Measurements from ENCODE around the gene POLR3A. TPM values are rescaled to one million over a fixed set of nuclear protein-coding genes. Genes with fewer than 3 reads are reported as not detected.

The POLR3A gene
- total RNA-seq, 6 experiments from 2014 or later: 5.5 to 8.5 (median 6.4) TPM

DNA sequence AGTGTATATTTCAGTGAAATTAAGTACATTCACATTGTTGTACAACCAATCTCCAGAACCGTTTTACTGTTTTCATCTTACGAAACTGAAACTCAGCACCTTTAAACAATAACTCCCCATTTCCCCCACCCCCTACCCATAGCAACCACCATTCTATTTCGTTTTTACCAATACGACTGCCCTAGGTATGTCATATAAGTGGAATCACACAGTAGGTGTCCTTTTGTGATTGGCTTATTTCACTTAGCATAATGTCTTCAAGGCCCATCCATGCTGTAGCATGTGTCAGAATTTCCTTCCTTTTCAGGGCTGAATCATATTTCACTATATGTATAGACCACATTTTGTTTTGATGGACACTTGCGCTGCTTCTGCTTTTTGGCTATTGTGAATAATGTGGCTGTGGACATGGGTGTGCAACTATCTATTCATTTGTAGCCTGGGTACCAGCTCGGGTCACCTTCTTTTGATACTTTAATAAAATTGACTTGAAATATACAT is 68.4 kb downstream of the POLR3A start:
- no peak for ATAC-seq
- WGBS (ENCODE audit: insufficient coverage, low coverage, low lambda C conversion rate, missing lambda C conversion rate): 87% methylated on average over 6 of the region's 6 CpGs
- no peak for TF ChIP-seq CTCF (IDR thresholded peaks at IDR 0.05)
- no peak for TF ChIP-seq POLR2A (IDR thresholded peaks at IDR 0.05)

GRCh38 chr10:77959887-77960455 is 69.3 kb downstream of the POLR3A start:
- no peak for ATAC-seq
- intact Hi-C loops (cut with DNase I): no loop called here
- TF ChIP-seq POLR2A (IDR thresholded peaks at IDR 0.05) (no peak), CTCF (IDR thresholded peaks at IDR 0.05) (no peak)
- Histone ChIP-seq H3K27me3 (no peaks in the 10 kb centered on the region), H3K4me1 (no peaks in the 10 kb centered on the region), H3K27ac (no peak overlapping the region), H3K9me3 (no peaks in the 10 kb centered on the region), H3K4me3 (no peak overlapping the region), H3K36me3 (no peaks in the 10 kb centered on the region)
- WGBS (ENCODE audit: insufficient coverage, low coverage, low lambda C conversion rate, missing lambda C conversion rate): 82% methylated on average over 5 of the region's 8 CpGs
- DNase-seq: no peak

More for the DNA sequence above, 68.4 kb downstream of the POLR3A start:
- H3K4me1 ChIP-seq: no peaks in the 10 kb centered on the region
- no peak overlapping the region for H3K27ac ChIP-seq
- no peak overlapping the region for H3K4me3 ChIP-seq
- no peaks in the 10 kb centered on the region for H3K36me3 ChIP-seq
- intact Hi-C loops (cut with DNase I): no loop called here
- no peak for DNase-seq
- H3K27me3 ChIP-seq: no peaks in the 10 kb centered on the region
- no peaks in the 10 kb centered on the region for H3K9me3 ChIP-seq

DNA sequence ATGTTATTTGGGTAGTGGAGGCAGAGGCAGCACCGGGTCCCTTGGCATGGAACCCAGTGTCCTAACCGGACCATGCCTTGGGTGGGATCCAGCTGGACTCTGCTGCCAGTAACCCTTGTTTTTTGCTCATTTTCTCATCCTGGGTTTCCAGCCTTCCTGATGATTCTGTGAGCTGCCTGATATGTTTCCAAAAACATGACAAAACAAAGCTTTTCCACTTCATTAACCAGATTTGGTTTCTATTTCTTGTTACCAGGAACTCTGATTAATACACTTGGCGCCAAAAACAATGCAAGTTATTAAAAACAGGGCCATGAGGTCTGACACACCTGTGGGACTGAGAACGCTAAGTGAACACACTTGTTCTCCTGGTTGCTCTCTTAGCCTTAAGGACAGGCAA is 69.9 kb downstream of the POLR3A start:
- no peaks in the 10 kb centered on the region for H3K9me3 ChIP-seq
- intact Hi-C loops (cut with DNase I): no loop called here
- no peaks in the 10 kb centered on the region for H3K36me3 ChIP-seq
- ATAC-seq (no peak), DNase-seq (no peak)
- H3K27me3 ChIP-seq: no peaks in the 10 kb centered on the region
- H3K4me3 ChIP-seq: no peak overlapping the region
- H3K27ac ChIP-seq: no peak overlapping the region
- H3K4me1 ChIP-seq: no peaks in the 10 kb centered on the region
- WGBS (ENCODE audit: insufficient coverage, low coverage, low lambda C conversion rate, missing lambda C conversion rate): 71% methylated on average over 4 of the region's 4 CpGs
- no peak for TF ChIP-seq CTCF (IDR thresholded peaks at IDR 0.05)
- no peak for TF ChIP-seq POLR2A (IDR thresholded peaks at IDR 0.05)

DNA sequence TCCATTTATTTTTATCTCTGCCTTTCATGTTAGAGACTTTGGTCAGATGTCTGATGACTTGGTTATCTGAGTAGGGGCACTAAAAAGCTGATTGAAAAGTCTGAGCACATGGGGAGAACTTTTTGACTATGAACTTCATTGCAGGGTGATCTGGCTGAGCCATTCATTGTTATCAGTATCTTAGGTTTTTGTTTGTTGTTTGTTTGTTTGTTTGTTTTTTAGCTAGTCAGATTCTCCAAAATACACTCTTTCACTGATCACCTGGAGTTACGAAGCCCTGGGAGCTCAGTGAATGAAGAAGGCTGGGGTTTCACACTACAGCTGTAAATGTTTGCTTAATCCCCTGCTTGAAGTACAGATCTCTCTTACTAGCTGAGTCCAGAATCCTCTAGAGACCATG is 74.2 kb downstream of the POLR3A start:
- no peak overlapping the region for H3K4me3 ChIP-seq
- H3K4me1 ChIP-seq: no peaks in the 10 kb centered on the region
- no peak for TF ChIP-seq CTCF (IDR thresholded peaks at IDR 0.05)
- no peak for TF ChIP-seq POLR2A (IDR thresholded peaks at IDR 0.05)
- no peak for DNase-seq
- H3K9me3 ChIP-seq: no peaks in the 10 kb centered on the region
- H3K36me3 ChIP-seq: no peaks in the 10 kb centered on the region
- no peak for ATAC-seq
- 75% methylated on average over 1 of the region's 1 CpG for WGBS (ENCODE audit: insufficient coverage, low coverage, low lambda C conversion rate, missing lambda C conversion rate)
- no peak overlapping the region for H3K27ac ChIP-seq
- intact Hi-C loops (cut with DNase I): no loop called here
- H3K27me3 ChIP-seq: no peaks in the 10 kb centered on the region

Data from right lobe of liver (tissue), 6 donors.